AG04450 (cell line): ENCODE results near the gene MAN1C1. TPM values are rescaled to one million over a fixed set of nuclear protein-coding genes. Genes with fewer than 3 reads are reported as not detected.

ENCODE experiments used
- CTCF ChIA-PET: fragments of 300-600, 350-600 bp; formaldehyde crosslinking; extraction: SDS; loops from one replicate; lab custom pipeline; 2022; ENCODE audit warnings: antibody characterized with exemption, inconsistent platforms; lab: Charles Lee
- POLR2A ChIA-PET: fragments of 350-600 bp; formaldehyde crosslinking; extraction: SDS; loops from one replicate; lab custom pipeline; 2021; ENCODE audit warnings: antibody characterized with exemption, inconsistent platforms; lab: Yijun Ruan, JAX
- DNase-seq: peaks from one replicate; pipeline ENCODE4 v3.0.0-alpha.2; 2011; ENCODE audit warnings: low read depth, low spot score
- H3K27ac ChIP-seq: one replicate; pipeline ENCODE4 v1.5.1; 2012; ENCODE audit warnings: low read depth, low read length, control low read depth
- H3K27me3 ChIP-seq: one replicate; pipeline ENCODE4 v1.6.0; 2012; ENCODE audit warnings: low read length; ENCODE audit not compliant: control insufficient read depth, insufficient read depth
- H3K4me3 ChIP-seq: 2 replicates; pipeline ENCODE4 v1.5.1; 2011; ENCODE audit warnings: mild to moderate bottlenecking, low read depth, low read length, control low read depth
- H3K9me3 ChIP-seq: 2 replicates; pipeline ENCODE4 v1.5.1; 2012; ENCODE audit warnings: low read length; ENCODE audit not compliant: control insufficient read depth, insufficient read depth
- CTCF ChIP-seq: IDR thresholded peaks from 2 replicates; pipeline ENCODE4 v1.5.1; 2011; ENCODE audit warnings: low read depth, low read length, control low read depth, inconsistent platforms
- polyA plus RNA-seq: library from polyadenylated mRNA; depleted of rRNA; stranded (reverse); fragments of >200 nt; gene quantifications from 2 replicates; pipeline ENCODE4 v1.2.3, GENCODE V29; 2011

MAN1C1 gene
- polyA plus RNA-seq, 1 experiment = 16.9 TPM

- POLR2A ChIA-PET = interaction anchor here (1.4 kb wide), 1 partner anchor 21 kb away, joined by 5 read pairs; no protein-coding TSS in a partner anchor
- Histone ChIP-seq H3K27me3 (no peaks in the 10 kb centered on the region), H3K27ac (no peak overlapping the region), H3K9me3 (no peaks in the 10 kb centered on the region; the same call in 1 of the 2 replicates), H3K4me3 (peak overlapping the region; percentile 87)
- no peak for DNase-seq
- CTCF ChIA-PET = interaction anchor here (0.6 to 2.1 kb wide), 2 partner anchors 176 to 384 kb away, joined by 4 to 7 read pairs; partner anchors contain the start of gene PAFAH2
- TF ChIP-seq CTCF = no peak
Measured at GRCh38 chr1:25821112-25821476, 204.5 kb downstream of the MAN1C1 start.

- POLR2A ChIA-PET = interaction anchor here (0.7 to 1.4 kb wide), 2 partner anchors 21 to 110 kb away, joined by 4 to 5 read pairs; no protein-coding TSS in a partner anchor
- no peak overlapping the region for H3K4me3 ChIP-seq
- DNase-seq = no peak
Measured at GRCh38 chr1:25821630-25822091, 205.1 kb downstream of the MAN1C1 start.

GRCh38 chr1:25825605-25826004 lies 209.0 kb downstream of the MAN1C1 start:
- DNase-seq = no peak
- TF ChIP-seq CTCF = no peak
- Histone ChIP-seq H3K27ac (no peak overlapping the region), H3K9me3 (no peaks in the 10 kb centered on the region), H3K4me3 (no peak overlapping the region), H3K27me3 (no peaks in the 10 kb centered on the region)
- ChIA-PET CTCF (interaction anchor here (0.9 to 1.8 kb wide), 2 partner anchors 9 to 70 kb away, joined by 3 to 4 read pairs; no protein-coding TSS in a partner anchor), POLR2A (no interaction called here)

More at GRCh38 chr1:25821630-25822091, 205.1 kb downstream of the MAN1C1 start:
- TF ChIP-seq CTCF = no peak
- Histone ChIP-seq H3K27me3 (no peaks in the 10 kb centered on the region), H3K9me3 (no peaks in the 10 kb centered on the region; the same call in 1 of the 2 replicates), H3K27ac (no peak overlapping the region)
- CTCF ChIA-PET = interaction anchor here (0.6 to 2.1 kb wide), 2 partner anchors 176 to 384 kb away, joined by 4 to 7 read pairs; partner anchors contain the start of gene PAFAH2

- DNase-seq = no peak
- no peak for TF ChIP-seq CTCF
- Histone ChIP-seq H3K27ac (no peak overlapping the region), H3K27me3 (no peaks in the 10 kb centered on the region), H3K4me3 (no peak overlapping the region), H3K9me3 (no peaks in the 10 kb centered on the region)
- ChIA-PET CTCF (interaction anchor here (0.6 kb wide), 2 partner anchors 28 to 69 kb away, joined by 3 to 4 read pairs; no protein-coding TSS in a partner anchor), POLR2A (no interaction called here)
Measured at GRCh38 chr1:25826571-25826970, 210.0 kb downstream of the MAN1C1 start.

GRCh38 chr1:25828491-25828890 lies 211.9 kb downstream of the MAN1C1 start:
- no peaks in the 10 kb centered on the region for H3K27me3 ChIP-seq
- ChIA-PET CTCF (interaction anchor here (0.5 kb wide), 1 partner anchor 15 kb away, joined by 3 read pairs; no protein-coding TSS in a partner anchor), POLR2A (no interaction called here)
- no peak for TF ChIP-seq CTCF
- H3K4me3 ChIP-seq = no peak overlapping the region
- no peaks in the 10 kb centered on the region for H3K9me3 ChIP-seq
- no peak for DNase-seq
- H3K27ac ChIP-seq = no peak overlapping the region
